ENCODE data around the gene TMEM183A.
"Not testable (repeated sequence)": the region's sequence is repeated elsewhere in the genome, so short reads cannot be mapped to it uniquely, and the experiment has no call there.

- not testable (repeated sequence) for TF ChIP-seq CTCF, POLR2A (IDR thresholded peaks at IDR 0.05)
Observed at GRCh38 chr1:203022855-203023254, 15.7 kb downstream of the TMEM183A start.

Measured in suprapubic skin (tissue), 3 donors.